Panc1 (cell line): ENCODE measurements around the gene SDCBP2.

Source experiments
- CTCF ChIP-seq: fragments of 450-650 bp; IDR thresholded peaks from 2 replicates; pipeline ENCODE4 v1.5.1; 2017; ENCODE audit warnings: mild to moderate bottlenecking
- SIN3A ChIP-seq: IDR thresholded peaks from 2 replicates; pipeline ENCODE4 v1.6.1; 2012; ENCODE audit warnings: low read depth, mild to moderate bottlenecking, low read length, moderate library complexity, borderline replicate concordance; ENCODE audit not compliant: insufficient read depth

GRCh38 chr20:1330075-1330830 is 1.3 kb upstream of the SDCBP2 start:
- TF ChIP-seq SIN3A (no peak), CTCF (no peak)
